GM18526 (cell line): ENCODE data around the gene IL6R.

ENCODE experiments used
- POLR2A ChIP-seq: IDR thresholded peaks from 3 replicates; pipeline ENCODE4 v1.6.1; 2011; ENCODE audit not compliant: insufficient read length; ENCODE audit errors: extremely low read depth

IL6R gene

DNA sequence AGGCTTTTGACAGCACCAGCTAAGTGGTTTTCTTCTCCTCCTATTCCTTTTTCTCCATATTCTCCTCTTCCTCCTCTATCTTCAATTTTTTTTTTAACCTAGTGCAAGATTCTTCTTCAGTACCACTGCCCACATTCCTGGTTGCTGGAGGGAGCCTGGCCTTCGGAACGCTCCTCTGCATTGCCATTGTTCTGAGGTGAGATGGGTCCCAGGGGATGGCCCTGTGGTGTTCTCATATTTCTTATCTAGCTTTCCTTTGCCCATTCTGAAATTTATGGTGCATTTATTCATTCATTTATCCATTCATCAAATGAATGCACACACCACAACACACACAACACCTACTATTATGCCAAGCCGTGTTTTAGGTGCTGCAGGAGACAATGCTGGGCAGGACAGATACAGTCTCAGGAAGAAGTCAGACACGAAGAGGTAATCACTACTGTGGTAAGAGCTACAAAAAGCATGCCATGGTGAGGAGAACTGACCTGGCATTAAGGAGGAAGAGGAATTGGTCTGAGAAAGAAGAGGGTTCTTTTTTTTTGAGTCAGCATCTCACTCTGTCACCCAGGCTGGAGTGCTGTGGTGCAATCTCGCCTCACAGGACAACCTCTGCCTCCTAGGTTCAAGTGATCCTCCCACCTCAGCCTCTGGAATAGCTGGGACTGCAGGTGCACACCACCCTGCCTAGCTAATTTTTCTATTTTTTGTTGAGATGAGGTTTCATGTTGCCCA, 49.4 kb downstream of the IL6R start:
- TF ChIP-seq POLR2A: no peak

DNA sequence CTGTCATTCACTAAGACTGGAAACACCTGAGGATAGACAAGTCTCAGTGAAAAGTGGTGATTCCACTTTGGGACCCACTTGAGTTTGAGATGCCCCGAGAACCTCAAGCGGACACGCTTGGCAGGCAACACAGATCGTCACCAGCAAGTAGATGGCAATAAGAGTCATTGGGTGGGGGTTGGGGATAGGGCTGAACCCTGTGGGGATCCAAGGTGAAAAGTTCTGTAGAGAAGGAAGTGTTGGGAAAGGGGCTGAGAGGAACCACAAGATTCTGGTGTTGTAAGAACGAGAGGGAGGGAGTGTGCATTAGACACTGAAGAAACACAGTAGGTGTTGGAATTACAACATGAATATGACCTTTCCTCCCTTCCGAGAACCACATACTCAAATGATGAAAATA, 51.5 kb downstream of the IL6R start:
- TF ChIP-seq POLR2A: no peak

- no peak for TF ChIP-seq POLR2A
These were observed 53.9 kb downstream of the IL6R start for GRCh38 chr1:154459080-154459479.

DNA sequence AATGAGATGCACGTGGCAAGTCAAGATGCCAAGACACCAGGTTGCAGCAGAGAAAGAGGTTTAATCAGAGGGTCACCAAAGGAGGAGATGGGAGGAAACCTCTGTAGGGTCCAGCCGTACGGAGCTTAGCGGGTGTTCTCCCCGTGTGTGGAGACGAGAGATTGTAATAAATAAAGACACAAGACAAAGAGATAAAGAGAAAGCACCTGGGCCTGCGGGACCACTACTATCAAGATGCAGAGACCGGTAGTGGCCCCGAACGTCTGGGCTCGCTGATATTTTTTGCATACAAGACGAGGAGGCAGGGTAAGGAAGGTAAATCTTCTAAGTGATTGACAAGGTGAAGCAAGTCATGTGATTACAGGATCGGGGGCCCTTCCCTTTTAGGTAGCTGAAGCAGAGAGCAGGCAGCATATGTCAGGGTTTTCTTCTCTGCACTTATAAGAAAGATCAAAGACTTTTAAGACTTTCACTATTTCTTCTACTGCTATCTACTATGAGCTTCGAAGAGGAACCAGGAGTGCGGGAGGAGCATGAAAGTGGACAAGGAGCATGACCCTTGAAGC, 55.6 kb downstream of the IL6R start:
- no peak for TF ChIP-seq POLR2A

GRCh38 chr1:154463512-154463990, 58.4 kb downstream of the IL6R start:
- TF ChIP-seq POLR2A: no peak

GRCh38 chr1:154465621-154466195, 60.6 kb downstream of the IL6R start:
- no peak for TF ChIP-seq POLR2A

DNA sequence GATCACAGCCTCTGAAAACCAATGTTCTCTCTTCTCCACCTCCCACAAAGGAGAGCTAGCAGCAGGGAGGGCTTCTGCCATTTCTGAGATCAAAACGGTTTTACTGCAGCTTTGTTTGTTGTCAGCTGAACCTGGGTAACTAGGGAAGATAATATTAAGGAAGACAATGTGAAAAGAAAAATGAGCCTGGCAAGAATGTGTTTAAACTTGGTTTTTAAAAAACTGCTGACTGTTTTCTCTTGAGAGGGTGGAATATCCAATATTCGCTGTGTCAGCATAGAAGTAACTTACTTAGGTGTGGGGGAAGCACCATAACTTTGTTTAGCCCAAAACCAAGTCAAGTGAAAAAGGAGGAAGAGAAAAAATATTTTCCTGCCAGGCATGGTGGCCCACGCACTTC, 61.1 kb downstream of the IL6R start:
- no peak for TF ChIP-seq POLR2A

DNA sequence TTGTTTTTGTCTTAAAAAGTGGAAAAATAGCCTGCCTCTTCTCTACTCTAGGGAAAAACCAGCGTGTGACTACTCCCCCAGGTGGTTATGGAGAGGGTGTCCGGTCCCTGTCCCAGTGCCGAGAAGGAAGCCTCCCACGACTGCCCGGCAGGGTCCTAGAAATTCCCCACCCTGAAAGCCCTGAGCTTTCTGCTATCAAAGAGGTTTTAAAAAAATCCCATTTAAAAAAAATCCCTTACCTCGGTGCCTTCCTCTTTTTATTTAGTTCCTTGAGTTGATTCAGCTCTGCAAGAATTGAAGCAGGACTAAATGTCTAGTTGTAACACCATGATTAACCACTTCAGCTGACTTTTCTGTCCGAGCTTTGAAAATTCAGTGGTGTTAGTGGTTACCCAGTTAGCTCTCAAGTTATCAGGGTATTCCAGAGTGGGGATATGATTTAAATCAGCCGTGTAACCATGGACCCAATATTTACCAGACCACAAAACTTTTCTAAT, 61.8 kb downstream of the IL6R start:
- no peak for TF ChIP-seq POLR2A

DNA sequence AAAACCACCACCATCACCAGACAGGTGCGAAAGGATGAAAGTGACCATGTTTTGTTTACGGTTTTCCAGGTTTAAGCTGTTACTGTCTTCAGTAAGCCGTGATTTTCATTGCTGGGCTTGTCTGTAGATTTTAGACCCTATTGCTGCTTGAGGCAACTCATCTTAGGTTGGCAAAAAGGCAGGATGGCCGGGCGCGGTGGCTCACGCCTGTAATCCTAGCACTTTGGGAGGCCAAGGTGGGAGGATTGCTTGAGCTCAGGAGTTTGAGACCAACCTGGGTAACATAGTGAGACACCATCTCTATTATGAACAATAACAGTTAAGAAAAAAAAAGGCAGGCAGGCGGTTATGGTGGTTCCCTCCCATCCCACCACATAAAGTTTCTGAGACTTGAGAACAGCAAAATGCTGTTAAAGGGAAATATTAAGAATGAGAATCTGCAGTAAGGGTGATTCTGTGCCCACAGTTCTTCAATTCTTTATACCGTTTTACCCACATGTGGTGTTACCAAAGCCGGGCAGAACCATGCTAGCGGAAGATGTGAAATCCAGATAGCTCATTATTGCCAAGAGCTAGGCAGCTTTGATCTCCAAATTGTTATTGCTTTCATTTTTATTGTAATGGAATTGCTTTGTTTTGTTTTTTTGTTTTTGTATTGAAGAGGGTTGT, 62.4 kb downstream of the IL6R start:
- TF ChIP-seq POLR2A: no peak

DNA sequence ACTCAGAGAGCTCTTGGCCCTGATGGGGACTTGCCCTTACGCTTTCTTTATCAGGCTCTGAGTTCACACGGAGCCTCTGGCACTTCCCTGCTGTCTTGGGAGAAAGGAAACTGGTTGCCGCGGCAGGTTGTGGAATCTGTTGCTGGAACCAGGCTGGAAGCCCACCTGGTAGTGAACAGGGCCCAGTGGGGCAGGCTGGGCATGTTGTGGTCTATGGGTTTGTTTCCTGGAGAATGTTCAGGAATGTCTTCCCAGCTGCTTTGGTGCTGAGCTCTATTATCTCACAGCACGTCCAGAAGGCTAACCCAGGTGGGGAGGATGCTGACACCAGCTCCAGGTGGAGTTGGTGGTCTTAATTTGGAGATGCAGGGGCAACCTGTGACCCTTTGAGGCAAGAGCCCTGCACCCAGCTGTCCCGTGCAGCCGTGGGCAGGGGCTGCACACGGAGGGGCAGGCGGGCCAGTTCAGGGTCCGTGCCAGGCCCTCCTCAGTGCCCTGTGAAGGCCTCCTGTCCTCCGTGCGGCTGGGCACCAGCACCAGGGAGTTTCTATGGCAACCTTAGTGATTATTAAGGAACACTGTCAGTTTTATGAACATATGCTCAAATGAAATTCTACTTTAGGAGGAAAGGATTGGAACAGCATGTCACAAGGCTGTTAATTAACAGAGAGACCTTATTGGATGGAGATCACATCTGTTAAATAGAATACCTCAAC, 63.5 kb downstream of the IL6R start:
- TF ChIP-seq POLR2A: no peak

DNA sequence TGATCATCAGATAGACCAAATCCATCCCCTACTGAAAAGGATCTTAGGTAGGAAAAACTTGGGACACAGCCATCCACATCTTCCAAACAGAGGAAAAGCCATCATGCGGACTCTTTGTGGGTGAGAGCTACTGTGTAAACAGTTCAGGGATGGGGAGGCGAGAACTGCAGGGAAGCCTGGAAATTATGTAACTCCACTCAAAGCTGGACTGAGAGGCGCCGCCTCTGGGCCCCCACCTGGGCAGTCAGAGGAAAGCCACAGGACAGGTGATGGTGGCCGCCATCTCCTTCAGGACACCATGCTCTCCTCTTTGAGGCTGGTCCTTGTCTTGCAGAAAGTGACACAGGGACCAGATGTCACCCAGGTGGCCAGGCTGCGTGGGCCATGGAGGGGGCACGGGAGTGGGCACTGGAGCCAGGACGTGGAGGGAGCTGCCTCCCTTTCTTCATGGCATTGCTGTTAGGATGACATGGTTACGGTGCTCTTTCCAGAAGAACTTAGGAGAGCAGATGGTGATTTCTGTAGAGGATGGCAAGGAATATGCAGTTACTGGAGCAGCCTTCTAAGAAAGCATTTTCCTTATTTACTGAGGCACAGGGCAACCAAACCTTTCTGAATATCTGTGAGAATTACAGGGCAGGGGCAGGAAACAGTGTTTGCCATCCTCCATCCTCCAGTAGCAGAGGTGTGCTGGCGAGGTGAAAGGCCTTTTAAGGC, 64.9 kb downstream of the IL6R start:
- TF ChIP-seq POLR2A: no peak

DNA sequence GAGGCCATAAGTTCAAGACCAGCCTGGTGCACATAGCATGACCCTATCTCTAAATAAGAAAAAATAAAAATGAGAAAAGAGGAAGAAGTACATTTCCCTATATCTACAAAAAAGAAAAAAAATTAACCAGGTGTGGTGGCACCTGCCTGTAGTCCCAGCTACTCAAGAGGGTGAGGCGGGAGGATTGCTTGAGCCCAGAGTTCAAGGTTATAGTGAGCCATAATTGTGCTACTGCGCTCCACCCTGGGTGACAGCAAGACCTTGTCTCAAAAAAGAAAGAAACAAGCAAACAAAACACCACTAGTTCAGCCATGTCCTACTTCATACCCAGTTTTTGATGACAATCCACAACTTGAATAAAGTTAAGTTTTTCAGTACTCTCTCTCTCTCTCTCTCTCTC, 66.2 kb downstream of the IL6R start:
- TF ChIP-seq POLR2A: no peak

DNA sequence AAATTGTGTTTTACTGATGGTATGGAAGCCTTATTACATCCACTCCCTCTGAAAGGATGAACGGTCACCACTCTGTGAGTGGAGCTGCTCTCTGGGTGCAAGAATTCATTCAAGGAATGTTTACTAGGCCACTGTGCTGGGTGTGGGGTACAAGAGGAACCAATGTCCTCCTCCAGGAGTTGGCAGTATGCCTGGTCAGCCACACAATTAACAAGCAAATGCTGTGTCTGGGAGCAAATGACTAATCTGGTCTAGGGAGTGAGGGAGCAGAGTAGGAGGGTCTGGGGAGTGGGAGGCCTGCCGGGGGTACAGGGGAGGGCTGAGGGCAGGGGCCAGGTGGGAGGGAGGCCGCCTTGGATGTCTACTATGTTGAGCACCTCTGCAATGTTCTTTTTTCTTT, 69.7 kb downstream of the IL6R start:
- no peak for TF ChIP-seq POLR2A

GRCh38 chr1:154476791-154477190, 71.6 kb downstream of the IL6R start:
- no peak for TF ChIP-seq POLR2A

- no peak for TF ChIP-seq POLR2A
These were observed 72.9 kb downstream of the IL6R start for GRCh38 chr1:154478013-154478412.
